ENCODE results near the gene LRCH1.

- TF ChIP-seq CTCF (IDR thresholded peaks at IDR 0.05) (no peak), POLR2A (IDR thresholded peaks at IDR 0.05) (no peak)
Observed at GRCh38 chr13:46753917-46754316, 200.9 kb downstream of the LRCH1 start.
